ENCODE data around the gene LRRC36. TPM values are rescaled to one million over a fixed set of nuclear protein-coding genes. Genes with fewer than 3 reads are reported as not detected.

Gene LRRC36
- total RNA-seq, 4 donors from 2014 or later = 0.30 to 4.6 (median 2.1) TPM; not detected in 1

- Histone ChIP-seq H3K27ac (peak overlapping the region in 1 of 4 donors; percentile 15), H3K4me3 (no peak overlapping the region)
- 50 to 73% methylated on average over 1 of the region's 1 CpG for WGBS, 2 donors
Observed at GRCh38 chr16:67304020-67304419, 22.6 kb upstream of the LRRC36 start.

GRCh38 chr16:67305216-67306071 is 21.2 kb upstream of the LRRC36 start:
- Histone ChIP-seq H3K4me1 (peaks cover 0 to 12% (median 0%) of the 10 kb centered on the region in 4 donors), H3K27me3 (no peaks in the 10 kb centered on the region), H3K36me3 (no peaks in the 10 kb centered on the region), H3K27ac (no peak overlapping the region), H3K9me3 (no peaks in the 10 kb centered on the region), H3K4me3 (no peak overlapping the region)
- WGBS, 2 donors = 74 to 83% methylated on average over 13 of the region's 13 CpGs
- no peak for DNase-seq (ENCODE audit: low spot score in 2 of 2)
- TF ChIP-seq EP300 (IDR thresholded peaks at IDR 0.05) (no peak), CTCF (IDR thresholded peaks at IDR 0.05) (no peak), POLR2A (IDR thresholded peaks at IDR 0.05) (no peak)

More at GRCh38 chr16:67304020-67304419, 22.6 kb upstream of the LRRC36 start:
- no peaks in the 10 kb centered on the region for H3K36me3 ChIP-seq
- no peak for DNase-seq (ENCODE audit: low spot score in 2 of 2)
- H3K9me3 ChIP-seq = no peaks in the 10 kb centered on the region
- peaks cover 0 to 13% (median 0%) of the 10 kb centered on the region in 4 donors for H3K4me1 ChIP-seq
- H3K27me3 ChIP-seq = no peaks in the 10 kb centered on the region
- no peak for TF ChIP-seq POLR2A (IDR thresholded peaks at IDR 0.05)
- no peak for TF ChIP-seq EP300 (IDR thresholded peaks at IDR 0.05)
- no peak for TF ChIP-seq CTCF (IDR thresholded peaks at IDR 0.05)

- TF ChIP-seq EP300 (IDR thresholded peaks at IDR 0.05) (no peak), POLR2A (IDR thresholded peaks at IDR 0.05) (no peak), CTCF (IDR thresholded peaks at IDR 0.05) (no peak)
- DNase-seq (ENCODE audit: low spot score in 2 of 2) = no peak
- Histone ChIP-seq H3K9me3 (no peaks in the 10 kb centered on the region), H3K27me3 (no peaks in the 10 kb centered on the region), H3K27ac (no peak overlapping the region), H3K36me3 (no peaks in the 10 kb centered on the region), H3K4me1 (no peaks in the 10 kb centered on the region), H3K4me3 (no peak overlapping the region)
- WGBS, 2 donors = 76 to 80% methylated on average over 3 of the region's 3 CpGs
Observed at GRCh38 chr16:67310561-67310960, 16.1 kb upstream of the LRRC36 start.

- DNase-seq (ENCODE audit: low spot score in 2 of 2) = peak in 1 of 2 donors; percentile 25
Observed at GRCh38 chr16:67311607-67312488, 14.8 kb upstream of the LRRC36 start.

GRCh38 chr16:67312719-67313118 is 13.9 kb upstream of the LRRC36 start:
- TF ChIP-seq EP300 (IDR thresholded peaks at IDR 0.05) = no peak
- no peak for TF ChIP-seq POLR2A (IDR thresholded peaks at IDR 0.05)
- no peak for TF ChIP-seq CTCF (IDR thresholded peaks at IDR 0.05)
- Histone ChIP-seq H3K27ac (no peak overlapping the region), H3K4me3 (no peak overlapping the region), H3K36me3 (no peaks in the 10 kb centered on the region), H3K9me3 (no peaks in the 10 kb centered on the region), H3K4me1 (no peaks in the 10 kb centered on the region), H3K27me3 (no peaks in the 10 kb centered on the region)
- no peak for DNase-seq (ENCODE audit: low spot score in 2 of 2)

More at GRCh38 chr16:67311607-67312488, 14.8 kb upstream of the LRRC36 start:
- H3K9me3 ChIP-seq = no peaks in the 10 kb centered on the region
- no peaks in the 10 kb centered on the region for H3K36me3 ChIP-seq
- 45 to 48% methylated on average over 5 of the region's 5 CpGs for WGBS, 2 donors
- peak overlapping the region in 1 of 4 donors; percentile 48 for H3K27ac ChIP-seq
- peak in 1 of 2 donors; percentile 16 for TF ChIP-seq EP300 (IDR thresholded peaks at IDR 0.05)
- no peak for TF ChIP-seq POLR2A (IDR thresholded peaks at IDR 0.05)
- H3K4me3 ChIP-seq = no peak overlapping the region
- no peaks in the 10 kb centered on the region for H3K27me3 ChIP-seq
- no peaks in the 10 kb centered on the region for H3K4me1 ChIP-seq

Data from tibial nerve (tissue), 4 donors.